Measurements from ENCODE around the gene DRAM1.

DRAM1 gene

GRCh38 chr12:101957252-101957959 lies 80.0 kb downstream of the DRAM1 start:
- TF ChIP-seq CTCF (IDR thresholded peaks at IDR 0.05; ENCODE audit: extremely low read depth, missing control alignments): no peak

DNA sequence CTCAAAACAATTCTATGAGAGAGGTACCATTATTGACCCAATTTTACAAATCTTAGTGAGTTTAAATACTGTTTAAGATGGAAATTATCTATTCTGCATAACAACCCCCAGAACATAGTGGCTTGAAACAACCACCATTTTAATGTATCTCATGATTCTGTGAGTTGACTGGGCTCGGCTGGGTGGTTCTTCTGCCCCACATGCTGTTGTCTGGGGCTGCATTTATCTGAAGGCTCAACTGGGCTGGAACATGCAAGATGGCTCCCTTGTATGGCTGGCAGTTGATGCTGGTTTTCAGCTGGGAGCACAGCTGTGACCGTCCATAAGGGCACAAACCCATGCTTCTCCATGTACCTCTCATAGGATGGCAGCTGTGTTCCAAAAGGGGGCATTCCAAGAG lies 82.2 kb downstream of the DRAM1 start:
- no peak for TF ChIP-seq CTCF (IDR thresholded peaks at IDR 0.05; ENCODE audit: extremely low read depth, missing control alignments)
- no peak for DNase-seq (ENCODE audit: low spot score)

More at GRCh38 chr12:101957252-101957959, 80.0 kb downstream of the DRAM1 start:
- no peak for DNase-seq (ENCODE audit: low spot score)

DNA sequence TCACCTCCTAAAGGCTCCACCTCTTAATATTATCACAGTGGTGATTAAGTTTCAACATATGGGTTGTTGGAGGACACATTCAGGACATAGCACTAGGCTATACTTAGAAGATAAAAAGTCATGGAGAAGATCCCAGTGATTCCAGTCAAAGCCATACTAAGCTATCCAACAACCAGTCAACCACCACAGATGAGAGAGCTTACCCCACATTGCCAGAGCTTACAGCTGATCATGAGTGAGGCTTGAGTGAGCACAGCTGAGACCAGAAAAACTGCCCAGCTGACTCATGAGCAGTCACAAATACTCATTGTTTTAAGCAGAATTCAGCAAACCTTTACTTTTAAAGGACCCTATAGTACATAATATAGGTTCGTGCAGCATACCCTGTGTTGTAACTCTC lies 85.1 kb downstream of the DRAM1 start:
- no peak for DNase-seq (ENCODE audit: low spot score)
- TF ChIP-seq CTCF (IDR thresholded peaks at IDR 0.05; ENCODE audit: extremely low read depth, missing control alignments): no peak

DNA sequence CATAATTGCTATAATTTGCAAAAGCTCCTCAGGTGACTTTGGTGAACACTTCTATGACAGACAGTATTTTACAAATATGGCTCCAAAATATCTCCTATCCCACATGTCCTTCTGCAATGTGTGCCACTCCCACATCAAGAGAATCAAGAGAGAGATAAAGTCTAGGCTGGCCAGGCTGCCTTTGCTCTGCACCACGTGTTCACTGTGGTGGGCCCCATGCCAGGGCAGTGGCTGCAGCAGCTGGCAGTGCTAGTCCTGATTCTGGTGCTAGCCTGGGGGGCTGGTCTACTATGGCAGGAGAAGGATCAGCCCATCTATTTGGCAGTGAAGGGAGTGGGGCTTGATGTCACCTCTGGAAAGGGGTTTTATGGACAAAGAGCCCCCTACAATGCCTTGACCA lies 86.3 kb downstream of the DRAM1 start:
- no peak for TF ChIP-seq CTCF (IDR thresholded peaks at IDR 0.05; ENCODE audit: extremely low read depth, missing control alignments)
- no peak for DNase-seq (ENCODE audit: low spot score)

DNA sequence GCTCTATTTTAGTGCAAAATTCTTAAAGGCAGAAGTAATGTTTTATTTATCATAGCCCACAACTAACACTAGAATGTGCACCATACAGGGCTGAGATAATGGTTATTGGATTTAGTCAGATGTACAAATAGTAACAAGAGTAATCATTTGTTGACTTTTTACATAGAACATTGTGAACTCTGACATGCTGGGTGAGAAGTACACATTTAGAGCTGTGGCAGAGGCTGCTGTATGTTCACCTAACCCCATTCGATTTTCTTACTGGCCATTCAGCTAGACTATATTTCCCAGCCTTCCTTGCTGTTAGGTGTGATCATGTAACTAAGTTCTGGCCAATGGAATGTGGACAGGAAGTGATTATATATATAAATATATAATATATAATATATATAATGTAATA lies 89.1 kb downstream of the DRAM1 start:
- DNase-seq (ENCODE audit: low spot score): no peak
- TF ChIP-seq CTCF (IDR thresholded peaks at IDR 0.05; ENCODE audit: extremely low read depth, missing control alignments): no peak

GRCh38 chr12:101967506-101967905 lies 90.1 kb downstream of the DRAM1 start:
- DNase-seq (ENCODE audit: low spot score): no peak
- TF ChIP-seq CTCF (IDR thresholded peaks at IDR 0.05; ENCODE audit: extremely low read depth, missing control alignments): no peak

DNA sequence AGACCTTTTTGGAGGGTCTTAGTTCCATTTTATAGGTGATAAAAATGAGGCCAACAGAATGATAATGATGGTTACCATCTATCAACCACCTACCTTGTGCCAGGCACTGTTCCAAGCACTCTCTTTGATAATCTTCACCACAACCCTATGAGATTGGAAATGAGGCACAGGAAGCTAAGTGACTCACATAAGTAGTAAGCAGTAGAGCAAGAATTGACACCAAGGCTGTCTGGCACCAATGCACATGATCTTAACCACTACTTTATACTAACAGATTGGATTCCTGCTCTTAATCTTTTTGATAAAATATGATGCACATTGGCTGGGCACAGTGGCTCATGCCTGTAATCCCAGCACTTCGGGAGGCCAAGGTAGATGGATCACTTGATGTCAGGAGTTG lies 91.4 kb downstream of the DRAM1 start:
- DNase-seq (ENCODE audit: low spot score): no peak
- TF ChIP-seq CTCF (IDR thresholded peaks at IDR 0.05; ENCODE audit: extremely low read depth, missing control alignments): no peak

Measured in GM20000 (cell line).